GM19099 (cell line): ENCODE data around the gene GALNS.

Experiments used
- POLR2A ChIP-seq: IDR thresholded peaks from 3 replicates; pipeline ENCODE4 v1.6.1; 2011; ENCODE audit warnings: low read depth; ENCODE audit not compliant: insufficient read length; ENCODE audit errors: extremely low read depth

The GALNS gene

GRCh38 chr16:88868974-88869672 is 12.4 kb upstream of the GALNS start:
- TF ChIP-seq POLR2A, result no peak

GRCh38 chr16:88867581-88868246 is 11.0 kb upstream of the GALNS start:
- no peak for TF ChIP-seq POLR2A

DNA sequence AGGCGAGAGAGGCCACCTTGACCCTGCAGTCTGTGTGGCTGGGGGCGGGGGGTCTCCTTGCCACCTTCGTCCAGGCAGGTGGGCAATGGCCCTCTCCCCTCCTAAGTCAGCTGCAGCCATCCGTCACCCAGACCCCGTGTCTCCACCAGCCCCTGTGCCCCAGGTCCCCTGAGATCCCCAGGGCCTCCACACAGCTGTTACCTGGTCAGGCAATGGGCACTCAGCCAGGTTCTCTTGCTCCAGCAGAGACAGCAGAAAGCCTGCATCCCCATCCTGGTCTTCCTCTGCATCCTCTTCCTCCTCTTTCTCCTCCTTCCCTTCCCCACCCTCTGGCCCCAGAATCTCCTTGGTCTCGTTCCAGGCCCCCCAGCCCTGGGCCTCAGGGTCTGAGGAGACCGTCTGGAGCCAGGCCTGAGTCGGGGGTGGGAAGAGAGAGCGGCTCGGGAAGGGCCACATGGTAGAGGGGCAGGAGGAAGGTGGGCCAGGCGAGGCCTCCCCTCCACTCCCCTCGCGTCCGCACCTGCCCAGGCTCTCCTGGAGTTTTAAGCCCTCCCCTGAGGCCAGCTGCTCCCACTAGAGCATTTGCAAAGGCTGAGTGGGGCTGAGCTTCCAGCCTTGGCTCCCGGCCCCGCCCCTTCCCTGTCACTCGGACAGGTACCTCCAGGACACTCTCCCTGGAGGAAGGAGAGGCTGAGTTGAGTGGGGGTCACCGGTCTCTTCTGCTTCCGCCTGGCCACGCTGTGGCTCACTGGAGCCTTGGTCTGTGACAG is 9.6 kb upstream of the GALNS start, which contains the start of gene PABPN1L:
PABPN1L (minus strand) TSS at position 510 of the 770 bp plus-strand sequence; CDS start at position 456, 54 bp downstream.
- no peak for TF ChIP-seq POLR2A

DNA sequence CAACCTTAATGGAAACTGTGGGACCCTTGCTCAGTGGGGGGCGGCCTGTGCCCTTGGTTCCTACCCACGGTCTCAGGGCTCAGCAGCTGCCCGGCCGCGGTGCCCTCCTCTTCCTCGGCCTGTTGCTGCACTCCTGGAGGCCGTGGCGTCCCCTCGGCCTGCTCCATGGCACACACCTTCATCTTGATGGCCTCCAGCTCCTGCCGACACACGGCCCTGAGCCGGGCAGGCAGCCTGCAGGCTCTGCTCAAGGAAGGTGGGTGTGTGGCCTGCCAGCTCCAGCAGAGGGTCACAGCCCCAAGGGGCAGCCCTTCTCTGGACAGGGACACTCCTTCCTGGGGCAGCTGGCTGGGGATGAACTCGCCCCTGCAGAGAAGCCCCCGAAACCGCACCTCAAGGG is 9.0 kb upstream of the GALNS start:
- no peak for TF ChIP-seq POLR2A

- TF ChIP-seq POLR2A, result no peak
Observed at GRCh38 chr16:88865310-88865709, 8.6 kb upstream of the GALNS start.

GRCh38 chr16:88864521-88864920 is 7.8 kb upstream of the GALNS start:
- no peak for TF ChIP-seq POLR2A

DNA sequence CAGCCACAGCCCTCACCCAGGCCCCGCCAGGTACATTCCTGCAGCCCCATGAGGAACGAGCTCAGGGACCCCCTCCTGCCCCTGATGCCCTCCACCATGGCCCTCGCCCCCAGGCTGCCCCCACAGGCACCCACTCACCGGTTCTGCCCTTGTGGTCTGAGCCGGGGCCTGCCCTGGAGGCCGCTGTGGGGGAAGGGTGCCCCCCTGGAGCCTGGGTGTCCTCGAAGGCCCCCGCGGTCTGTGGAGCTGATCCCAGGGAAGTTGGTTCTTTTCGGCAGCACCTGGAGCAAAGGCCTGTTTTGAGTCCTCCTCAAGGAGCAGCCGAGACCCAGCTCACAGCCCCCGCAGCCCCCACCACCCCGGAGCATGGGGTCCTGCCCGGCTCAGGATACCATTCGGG is 7.4 kb upstream of the GALNS start:
- TF ChIP-seq POLR2A, result no peak

- no peak for TF ChIP-seq POLR2A
Observed at GRCh38 chr16:88863426-88863825, 6.7 kb upstream of the GALNS start.

DNA sequence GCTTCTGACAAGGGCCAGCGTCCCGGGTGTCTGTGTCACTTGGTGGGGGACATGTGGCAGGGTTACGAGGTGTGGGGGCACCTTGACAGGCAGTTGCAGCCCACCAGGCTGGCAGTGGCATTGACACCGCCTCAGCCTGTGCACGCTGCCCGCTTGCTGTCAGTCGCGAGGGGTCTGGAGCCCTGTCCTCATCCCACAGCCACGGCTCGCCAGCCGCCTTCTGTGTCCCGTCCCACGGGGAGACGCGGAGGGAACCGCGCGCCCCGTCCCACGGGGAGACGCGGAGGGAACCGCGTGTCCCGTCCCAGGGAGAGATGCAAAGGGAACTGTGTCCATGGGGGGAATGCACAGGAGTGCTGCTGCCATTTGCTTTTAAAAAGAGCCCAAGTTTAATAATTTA is 6.2 kb upstream of the GALNS start:
- no peak for TF ChIP-seq POLR2A

- TF ChIP-seq POLR2A, result no peak
Observed at GRCh38 chr16:88861359-88861758, 4.6 kb upstream of the GALNS start.

GRCh38 chr16:88859381-88860091 is 2.8 kb upstream of the GALNS start:
- TF ChIP-seq POLR2A, result no peak

GRCh38 chr16:88857728-88858339 is 1.1 kb upstream of the GALNS start:
- no peak for TF ChIP-seq POLR2A

DNA sequence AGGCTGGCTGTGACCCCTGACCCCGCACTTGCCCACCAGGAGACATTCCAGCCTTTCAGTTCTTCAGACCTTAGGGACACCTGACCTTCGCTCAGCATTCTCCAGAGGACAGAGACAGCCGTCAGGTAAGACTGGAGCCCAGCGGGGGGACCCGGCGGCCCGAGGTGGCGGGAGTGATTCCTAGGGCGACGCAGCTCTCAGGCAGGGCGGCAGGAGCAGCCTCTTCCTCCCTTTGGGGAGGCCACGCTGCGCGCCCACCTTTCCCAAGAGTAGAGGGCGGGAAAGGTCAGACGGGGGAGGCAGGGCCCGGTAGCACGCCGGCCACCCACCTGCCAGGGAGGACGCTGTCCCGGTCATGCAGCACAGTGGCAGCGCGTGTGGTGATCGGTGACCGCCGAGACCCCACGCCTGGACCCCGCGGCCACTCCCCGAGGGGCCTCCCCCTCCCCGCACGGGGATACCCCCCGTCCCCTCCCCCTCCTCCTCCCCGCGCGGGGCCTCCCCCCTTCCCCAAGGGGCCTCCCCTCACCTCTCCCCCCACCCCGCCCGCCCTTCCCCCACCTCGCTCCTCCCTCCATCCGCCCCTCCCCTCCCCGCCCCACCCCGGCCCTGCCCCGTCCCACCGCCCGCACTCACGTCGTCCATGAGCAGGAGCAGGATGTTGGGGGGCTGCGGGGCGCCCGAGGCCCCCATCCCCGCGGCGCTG is 472 bp downstream of the GALNS start:
- no peak for TF ChIP-seq POLR2A

DNA sequence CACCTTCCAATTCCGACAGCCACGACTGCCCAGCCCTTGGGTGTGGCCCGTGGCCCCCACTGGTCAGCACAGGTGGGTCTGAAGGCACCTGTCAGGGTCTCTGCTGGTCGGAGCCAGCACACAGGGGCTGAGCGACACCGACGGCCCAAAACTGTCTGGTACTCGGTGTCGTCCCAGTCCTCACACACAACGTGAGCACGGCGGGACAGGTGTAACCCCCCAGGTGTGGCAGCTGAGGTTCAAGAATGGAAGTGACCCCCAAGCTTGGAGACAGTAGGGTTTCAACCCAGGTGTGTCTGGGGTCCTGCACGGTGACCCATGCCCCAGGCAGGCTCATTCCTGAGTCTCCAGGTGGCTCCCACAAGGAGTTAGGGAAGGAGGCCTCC is 1.0 kb downstream of the GALNS start:
- TF ChIP-seq POLR2A, result no peak

DNA sequence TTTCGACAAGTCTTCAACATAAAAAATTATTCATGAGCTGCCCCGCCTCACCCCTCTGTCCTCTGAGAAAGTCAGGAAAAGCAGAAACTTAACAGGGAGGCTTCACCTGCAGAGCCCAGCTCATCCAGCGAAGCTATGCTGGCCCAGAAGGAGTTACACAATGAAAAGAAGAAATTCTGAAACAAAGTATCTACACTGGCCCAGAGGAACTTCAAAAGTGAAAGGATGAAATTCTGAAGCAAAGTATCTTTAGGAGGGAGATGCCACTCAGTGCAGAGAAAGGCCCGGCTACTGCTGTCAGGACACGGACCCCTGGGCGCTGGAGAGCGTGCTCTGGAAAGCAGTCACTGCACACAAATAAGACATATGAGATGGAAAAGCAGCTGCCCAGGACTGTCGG is 1.6 kb downstream of the GALNS start:
- no peak for TF ChIP-seq POLR2A
